GM11168 (cell line): Measurements from ENCODE around the gene SLC39A9.

Experiments
- in situ Hi-C: fragments of 300-500 bp; cut with MboI; formaldehyde crosslinking; loops from one replicate; pipeline ENCODE4 v1.12.0; 2022; ENCODE audit warnings: low sequenced_read_pairs; ENCODE audit not compliant: unreplicated experiment

The SLC39A9 gene

DNA sequence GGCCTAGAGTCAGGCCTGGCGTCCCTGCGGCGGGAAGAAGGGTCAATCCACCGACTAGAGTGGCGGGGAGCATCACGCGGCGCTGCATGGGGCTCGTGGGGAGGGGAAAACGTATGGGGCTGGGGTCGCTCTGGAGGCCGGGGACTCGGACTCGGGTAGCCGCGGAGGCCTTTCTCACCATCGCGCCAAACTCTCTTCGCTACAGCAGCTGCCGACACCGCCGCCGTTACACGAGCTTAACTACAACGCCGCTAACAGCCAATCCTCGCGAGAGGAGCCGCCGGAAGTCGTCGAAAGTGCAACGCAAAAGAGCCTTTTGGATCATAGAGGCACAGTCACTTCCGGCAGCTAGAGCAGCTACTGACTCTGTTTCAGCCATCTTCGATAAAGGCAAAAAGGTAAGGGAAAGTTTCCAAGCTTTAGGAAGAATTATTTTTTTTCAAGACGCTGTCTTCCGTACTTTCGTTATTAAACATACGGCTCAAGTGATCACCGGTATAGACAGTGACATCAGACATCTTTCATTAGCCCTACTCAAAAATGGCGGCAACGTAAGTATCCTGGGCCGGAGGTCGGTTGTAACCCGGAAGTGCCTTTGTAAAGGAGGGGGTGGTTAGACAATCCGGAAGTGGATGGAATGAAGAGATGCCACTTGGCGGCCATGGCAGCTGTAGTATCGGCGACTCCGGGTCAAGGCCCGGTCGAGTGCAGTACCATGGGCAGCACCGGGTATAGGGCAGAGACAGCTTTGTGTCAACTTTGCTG, at the start of gene SLC39A9, which contains the start of gene ERH:
Gene SLC39A9 (plus strand): TSS at position 640 of the 765 bp plus-strand sequence. CDS start 678 bp downstream, outside the sequence.
Gene ERH (minus strand): TSS at position 247 of the 765 bp plus-strand sequence. CDS start 66 bp downstream, at position 181.
- in situ Hi-C loops: no loop called here

- in situ Hi-C loops: no loop called here
These were observed 49.3 kb upstream of the SLC39A9 start for GRCh38 chr14:69349091-69349777.

DNA sequence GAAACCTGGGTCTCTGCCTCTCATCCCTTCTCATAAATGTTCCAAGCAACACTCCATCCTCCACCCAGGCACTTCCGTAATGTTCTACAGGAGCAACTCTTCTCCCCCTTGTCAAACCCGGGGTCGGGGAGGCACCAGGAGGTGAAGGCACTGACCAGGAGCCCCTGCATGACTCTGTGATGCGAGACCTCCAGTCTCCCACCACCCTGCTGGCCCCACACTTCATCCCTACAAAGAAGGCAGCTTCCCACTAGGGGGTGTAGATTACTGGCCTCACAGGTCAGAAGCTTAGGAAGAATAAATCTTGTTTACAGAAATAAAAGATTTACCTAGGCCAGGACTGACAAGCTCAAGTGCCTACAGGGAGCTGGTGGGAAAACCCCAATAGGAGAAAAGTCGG, 47.6 kb upstream of the SLC39A9 start:
- in situ Hi-C loops: no loop called here

DNA sequence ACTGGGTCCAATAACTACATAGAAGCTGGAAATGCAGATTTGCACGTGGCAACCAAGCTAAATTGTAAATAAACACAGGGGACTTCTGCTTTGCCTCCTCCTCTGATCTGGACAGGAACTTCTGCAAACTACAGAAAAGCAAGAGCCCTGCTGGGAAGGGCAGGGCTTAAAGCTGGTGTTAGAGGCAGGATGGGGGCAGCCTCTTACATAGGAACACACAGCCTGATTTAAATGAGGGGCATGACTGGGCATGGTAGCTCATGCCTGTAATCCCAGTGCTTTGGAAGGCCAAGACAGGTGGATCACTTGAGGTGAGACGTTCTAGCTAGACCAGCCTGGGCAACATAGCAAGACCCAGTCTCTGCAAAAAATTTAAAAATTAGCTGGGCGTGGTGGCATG, 47.1 kb upstream of the SLC39A9 start:
- in situ Hi-C loops: no loop called here

DNA sequence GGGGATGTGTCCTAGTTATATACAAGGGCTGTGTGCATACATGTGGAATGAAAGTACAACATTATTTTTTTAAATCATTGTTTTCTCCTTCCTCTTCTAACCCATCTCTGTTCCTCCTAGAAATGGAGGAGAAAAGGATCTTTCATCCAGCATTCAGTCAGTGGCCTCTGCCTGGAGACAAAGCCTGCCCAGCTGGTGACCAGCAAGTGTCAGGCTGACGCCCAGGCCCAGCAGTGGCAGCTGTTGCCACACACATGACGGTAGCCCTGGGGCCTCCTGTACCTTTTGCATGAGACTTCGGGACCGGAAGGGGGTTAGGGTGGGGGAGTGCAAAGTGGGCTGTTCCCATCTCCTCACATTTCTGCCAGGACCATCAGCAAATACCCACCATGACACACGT, 46.6 kb upstream of the SLC39A9 start:
- in situ Hi-C loops: no loop called here

GRCh38 chr14:69353168-69353567, 45.3 kb upstream of the SLC39A9 start:
- in situ Hi-C loops: no loop called here

GRCh38 chr14:69354383-69355153, 43.9 kb upstream of the SLC39A9 start:
- in situ Hi-C loops: no loop called here

GRCh38 chr14:69355154-69355597, 43.3 kb upstream of the SLC39A9 start:
- in situ Hi-C loops: no loop called here

DNA sequence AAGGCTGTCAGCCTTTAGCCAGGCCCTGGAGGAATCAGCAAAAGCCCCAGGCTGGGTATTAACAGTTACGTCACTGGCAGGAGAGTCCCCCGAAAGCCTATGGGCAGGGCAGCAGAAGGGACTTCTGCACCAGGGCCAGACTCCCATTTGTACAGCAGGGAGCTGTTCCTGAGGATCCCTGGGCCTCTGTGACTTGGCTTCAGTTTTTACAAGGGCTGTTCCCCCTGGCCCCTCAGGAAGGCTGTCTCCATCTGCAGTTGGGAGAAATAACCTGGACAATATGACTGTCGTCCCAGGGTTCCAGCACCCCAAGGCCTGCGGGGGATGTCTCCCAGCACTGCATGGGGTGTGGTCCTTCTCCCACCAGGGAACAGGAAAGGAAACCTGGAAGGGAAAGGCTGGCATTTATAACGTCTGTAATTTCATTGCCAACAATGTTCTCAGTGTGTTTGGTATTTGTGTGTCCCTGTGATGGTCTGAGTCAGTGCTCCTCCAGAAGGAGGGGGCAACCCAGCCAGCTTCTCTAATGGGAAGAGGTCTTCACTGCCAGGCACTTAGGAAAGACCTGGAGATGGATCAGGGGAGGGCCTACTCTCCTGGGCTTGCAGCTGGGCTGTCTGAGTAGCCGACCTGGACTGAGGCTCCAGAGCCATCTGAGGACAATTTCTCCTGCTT, 42.7 kb upstream of the SLC39A9 start:
- in situ Hi-C loops: no loop called here

- in situ Hi-C loops: no loop called here
These were observed 41.5 kb upstream of the SLC39A9 start for GRCh38 chr14:69356903-69357543.

DNA sequence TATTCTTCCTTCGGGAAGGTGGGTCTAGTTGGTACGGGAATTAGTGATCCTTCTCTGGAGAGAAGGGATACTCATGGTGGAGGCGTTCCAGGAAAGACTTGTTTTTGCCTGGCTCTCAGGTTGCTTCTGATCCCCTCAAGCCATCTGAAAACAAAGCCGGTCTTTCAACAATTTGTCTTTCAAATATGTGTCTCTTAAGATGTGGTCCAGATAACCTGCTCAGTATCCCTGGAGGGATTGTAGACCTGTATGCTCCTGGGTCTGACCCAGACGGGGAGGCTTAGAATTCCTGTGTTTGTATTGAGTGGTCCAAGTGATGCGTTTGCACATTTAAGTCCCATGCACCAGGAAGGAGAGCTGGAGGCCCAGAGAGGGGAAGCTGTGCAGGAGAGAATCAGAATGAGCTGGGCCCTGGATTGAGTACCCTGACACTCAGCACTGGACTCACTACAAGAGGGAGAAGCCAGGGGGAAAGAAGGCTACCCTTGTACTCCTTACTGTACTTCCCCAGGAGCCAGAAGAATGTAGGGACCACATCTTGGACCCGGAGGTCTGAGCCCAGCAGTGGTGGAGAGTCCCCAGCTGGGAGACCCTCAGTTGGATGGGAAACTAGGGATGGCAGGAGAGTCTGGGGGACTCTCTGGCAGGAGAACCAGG, 40.8 kb upstream of the SLC39A9 start:
- in situ Hi-C loops: no loop called here

DNA sequence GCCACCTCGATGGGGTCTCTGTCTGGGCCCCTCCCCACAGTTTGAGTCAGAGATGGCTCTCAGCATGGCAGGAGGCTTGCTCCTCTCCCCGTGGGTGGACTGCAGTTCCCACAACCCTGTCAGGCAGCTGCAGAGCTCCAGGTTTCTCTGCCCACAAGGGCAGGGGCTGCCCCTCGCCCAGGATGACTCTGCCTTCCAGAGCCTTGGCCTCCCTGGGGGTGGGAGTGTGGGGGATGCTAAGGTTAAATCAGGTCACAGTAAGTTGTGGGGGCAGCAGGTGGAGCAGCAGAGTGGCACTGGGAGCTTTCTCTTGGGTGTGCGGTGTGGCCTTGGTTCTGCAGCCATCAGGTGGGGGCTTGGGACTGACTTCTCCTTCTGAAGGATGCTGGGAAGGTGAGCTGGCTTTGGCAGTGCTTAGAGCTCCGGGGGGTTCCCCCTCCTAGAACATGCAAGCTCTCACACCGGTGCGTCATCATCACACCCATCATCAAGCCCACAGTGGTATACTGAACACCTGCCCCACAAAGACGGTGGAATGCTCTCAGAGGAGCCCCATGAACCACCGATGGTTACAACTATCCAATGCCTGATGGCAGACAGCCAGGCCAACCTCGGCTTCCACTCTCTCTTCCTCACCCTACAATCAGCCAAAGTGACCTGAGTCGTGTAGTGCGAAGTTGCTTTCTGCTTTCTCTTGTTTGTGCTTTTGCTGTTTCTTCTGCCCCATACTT, 40.1 kb upstream of the SLC39A9 start:
- in situ Hi-C loops: no loop called here

GRCh38 chr14:69358966-69359365, 39.5 kb upstream of the SLC39A9 start:
- in situ Hi-C loops: no loop called here

GRCh38 chr14:69360438-69361108, 37.9 kb upstream of the SLC39A9 start:
- in situ Hi-C loops: no loop called here

- in situ Hi-C loops: no loop called here
These were observed 35.4 kb upstream of the SLC39A9 start for GRCh38 chr14:69363055-69363454.

DNA sequence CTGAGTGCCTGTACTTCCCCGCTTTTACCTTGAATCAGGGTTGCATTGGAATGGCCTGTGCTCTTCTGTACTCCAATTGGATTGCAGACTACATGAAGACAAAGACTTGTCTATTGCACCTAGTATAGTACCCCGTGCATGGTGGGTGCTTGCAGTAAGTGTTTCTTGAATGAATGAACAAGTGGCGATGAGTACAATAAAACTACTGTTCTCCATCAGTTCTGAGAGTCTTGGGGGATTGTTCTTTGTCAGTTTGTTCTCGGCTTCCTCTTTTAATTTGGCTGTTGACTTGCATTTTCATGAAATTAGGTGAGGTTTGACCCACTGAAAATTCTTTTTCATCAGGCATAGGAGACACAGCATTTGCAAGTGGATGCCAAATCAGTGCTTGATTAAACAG, 34.5 kb upstream of the SLC39A9 start:
- in situ Hi-C loops: no loop called here

DNA sequence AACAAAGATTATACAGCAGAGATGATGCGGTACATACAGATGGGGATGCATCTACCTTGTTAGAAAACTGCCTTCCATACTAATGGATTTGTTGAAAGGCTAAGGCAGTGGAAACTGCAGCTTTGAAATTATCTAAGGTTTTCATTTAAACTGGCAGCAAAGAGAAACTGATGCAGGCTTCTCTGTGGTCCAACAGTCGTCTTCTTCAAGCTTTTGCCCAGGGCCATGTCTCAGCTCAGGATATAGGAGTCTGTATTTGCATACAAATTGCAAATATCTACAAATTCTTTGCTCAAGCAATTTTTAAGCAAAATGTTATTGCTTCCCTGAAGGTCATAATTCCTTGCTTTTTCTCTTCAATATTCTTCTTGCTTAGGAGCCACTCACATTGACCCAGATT, 34.1 kb upstream of the SLC39A9 start:
- in situ Hi-C loops: no loop called here

DNA sequence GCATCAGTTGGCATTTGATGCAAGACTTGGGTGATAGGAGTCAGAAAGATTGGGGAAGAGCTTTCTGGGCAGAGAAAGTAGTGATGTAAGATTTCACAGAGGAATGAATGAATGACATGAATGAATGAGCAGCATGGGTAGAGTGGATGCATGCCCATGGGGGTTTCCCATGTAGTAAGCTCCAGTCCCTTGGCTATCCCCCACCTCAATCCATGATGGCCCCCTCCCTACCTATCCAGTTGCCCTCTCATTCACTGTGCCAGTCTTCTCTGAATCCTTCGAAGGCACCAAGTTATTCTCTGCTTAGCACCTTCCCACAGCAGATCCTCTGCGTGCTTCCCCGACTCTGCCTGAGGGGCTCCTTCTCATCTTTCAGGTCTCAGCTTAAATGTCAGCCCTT, 32.4 kb upstream of the SLC39A9 start:
- in situ Hi-C loops: no loop called here
